IMR-90 (cell line): Measurements from ENCODE around the gene BMP10. TPM values are rescaled to one million over a fixed set of nuclear protein-coding genes. Genes with fewer than 3 reads are reported as not detected.

ENCODE experiments used
- ATAC-seq: fragments of 200-7000 bp; cut with Tn5 transposase; 2 replicates; pipeline ENCODE4 v1.9.1; 2020; ENCODE audit warnings: low read depth, mild to moderate bottlenecking, moderate library complexity
- BruUV-seq: library from RNA; stranded (reverse); fragments of 400-500 nt; replicated peaks from 2 replicates; lab custom pipeline; 2021; lab: Mats Ljungman, UMichigan
- CTCF ChIA-PET: fragments of 300-600 bp; formaldehyde crosslinking; extraction: SDS; loops from one replicate; lab custom pipeline; 2021; ENCODE audit warnings: antibody characterized with exemption; lab: Yijun Ruan, JAX
- POLR2A ChIA-PET: fragments of 300-600 bp; sonication (Branson Sonifier 250); formaldehyde crosslinking; loops from one replicate; lab custom pipeline; 2022; ENCODE audit warnings: antibody characterized with exemption; ENCODE audit not compliant: unreplicated experiment; lab: Charles Lee
- DNase-seq: peaks from one replicate; pipeline ENCODE4 v3.0.0; 2013
- H2AFZ ChIP-seq: replicated peaks from 2 replicates; pipeline ENCODE3; 2013; ENCODE audit warnings: low read length, mild to moderate bottlenecking; ENCODE audit not compliant: poor library complexity
- H2AK5ac ChIP-seq: 2 replicates; pipeline ENCODE4 v1.6.1; 2013; ENCODE audit warnings: low read depth, low read length, inconsistent platforms
- H2AK9ac ChIP-seq: replicated peaks from 2 replicates; pipeline ENCODE3; 2013; ENCODE audit warnings: mild to moderate bottlenecking, low read depth, low read length, moderate library complexity; ENCODE audit not compliant: poor library complexity
- H2BK120ac ChIP-seq: 2 replicates; pipeline ENCODE4 v1.6.1; 2013; ENCODE audit warnings: low read depth, low read length, inconsistent platforms
- H2BK15ac ChIP-seq: 3 replicates; pipeline ENCODE4 v1.6.1; 2013; ENCODE audit warnings: low read depth, low read length, inconsistent platforms
- H2BK20ac ChIP-seq: 2 replicates; pipeline ENCODE4 v1.6.1; 2013; ENCODE audit warnings: low read depth, mild to moderate bottlenecking, inconsistent platforms, low read length, moderate library complexity
- H2BK5ac ChIP-seq: 2 replicates; pipeline ENCODE4 v1.6.1; 2013; ENCODE audit warnings: mild to moderate bottlenecking, low read depth, low read length, inconsistent platforms; ENCODE audit not compliant: poor library complexity, severe bottlenecking
- H3K14ac ChIP-seq: replicated peaks from 2 replicates; pipeline ENCODE4 v1.6.1; 2013; ENCODE audit warnings: low read depth, low read length, inconsistent platforms
- H3K18ac ChIP-seq: 2 replicates; pipeline ENCODE4 v1.6.1; 2013; ENCODE audit warnings: low read depth, low read length, control low read depth
- H3K23ac ChIP-seq: 2 replicates; pipeline ENCODE4 v1.6.1; 2013; ENCODE audit warnings: low read depth, low read length, inconsistent platforms
- H3K27ac ChIP-seq: 2 replicates; pipeline ENCODE4 v1.5.1; 2013; ENCODE audit warnings: mild to moderate bottlenecking, control low read depth, low read length; ENCODE audit not compliant: insufficient read depth
- H3K27me3 ChIP-seq: 2 replicates; pipeline ENCODE4 v1.6.1; 2013; ENCODE audit warnings: low read length; ENCODE audit not compliant: control insufficient read depth, insufficient read depth
- H3K36me3 ChIP-seq: 2 replicates; pipeline ENCODE4 v1.6.1; 2013; ENCODE audit warnings: low read length, mixed read lengths; ENCODE audit not compliant: control insufficient read depth, insufficient read depth
- H3K4ac ChIP-seq: 2 replicates; pipeline ENCODE4 v1.6.1; 2013; ENCODE audit warnings: low read depth, low read length, inconsistent platforms
- H3K4me1 ChIP-seq: 2 replicates; pipeline ENCODE4 v1.6.1; 2013; ENCODE audit warnings: low read length, mixed read lengths; ENCODE audit not compliant: control insufficient read depth, insufficient read depth
- H3K4me2 ChIP-seq: 2 replicates; pipeline ENCODE4 v1.6.1; 2013; ENCODE audit warnings: low read depth, mild to moderate bottlenecking, control low read depth, low read length, moderate library complexity
- H3K4me3 ChIP-seq: 2 replicates; pipeline ENCODE4 v1.5.1; 2013; ENCODE audit warnings: low read depth, mild to moderate bottlenecking, control low read depth, low read length, moderate library complexity; ENCODE audit not compliant: insufficient read depth
- H3K56ac ChIP-seq: 2 replicates; pipeline ENCODE4 v1.6.1; 2013; ENCODE audit warnings: low read length, inconsistent platforms; ENCODE audit not compliant: insufficient read depth; ENCODE audit errors: extremely low read depth
- H3K79me1 ChIP-seq, 2 experiments: 2 replicates each; pipeline ENCODE4 v1.6.1; 2013; ENCODE audit warnings: low read length in 2 of 2, inconsistent platforms in 1 of 2, low read depth in 1 of 2
- H3K9ac ChIP-seq: 2 replicates; pipeline ENCODE4 v1.6.1; 2013; ENCODE audit warnings: low read depth, low read length, control low read depth
- H3K9me1 ChIP-seq: 2 replicates; pipeline ENCODE4 v1.6.1; 2013; ENCODE audit warnings: low read length, inconsistent platforms; ENCODE audit not compliant: insufficient read depth
- H3K9me3 ChIP-seq: 2 replicates; pipeline ENCODE4 v1.6.1; 2013; ENCODE audit warnings: low read length; ENCODE audit not compliant: control insufficient read depth, insufficient read depth
- H4K20me1 ChIP-seq: 2 replicates; pipeline ENCODE4 v1.6.1; 2013; ENCODE audit warnings: low read length, inconsistent platforms; ENCODE audit not compliant: insufficient read depth
- H4K5ac ChIP-seq: 2 replicates; pipeline ENCODE4 v1.6.1; 2013; ENCODE audit warnings: mild to moderate bottlenecking, low read depth, low read length, control low read depth
- H4K8ac ChIP-seq, 2 experiments: 2 replicates each; pipeline ENCODE4 v1.6.1; 2013; ENCODE audit warnings: low read depth in 2 of 2, low read length in 2 of 2, control low read depth in 1 of 2, inconsistent platforms in 1 of 2
- H4K91ac ChIP-seq: 2 replicates; pipeline ENCODE4 v1.6.1; 2013; ENCODE audit warnings: low read depth, low read length, inconsistent platforms; ENCODE audit not compliant: insufficient read depth
- BHLHE40 ChIP-seq: fragments of 150-350 bp; IDR thresholded peaks from 2 replicates; pipeline ENCODE4 v1.6.1; 2016; ENCODE audit warnings: mild to moderate bottlenecking, low read depth, low read length
- CEBPB ChIP-seq: IDR thresholded peaks from 2 replicates; pipeline ENCODE4 v1.6.1; 2012; ENCODE audit warnings: low read depth, low read length, improper control_type of control experiment
- CHD1 ChIP-seq: IDR thresholded peaks from 2 replicates; pipeline ENCODE4 v1.6.1; 2012; ENCODE audit warnings: low read depth, low read length, improper control_type of control experiment
- FOS ChIP-seq: fragments of 150-350 bp; IDR thresholded peaks from 2 replicates; pipeline ENCODE4 v1.6.1; 2016; ENCODE audit warnings: low read depth, low read length
- MAFK ChIP-seq: IDR thresholded peaks from 2 replicates; pipeline ENCODE4 v1.6.1; 2012; ENCODE audit warnings: low read depth, low read length, improper control_type of control experiment
- MXI1 ChIP-seq: IDR thresholded peaks from 2 replicates; pipeline ENCODE4 v1.6.1; 2012; ENCODE audit warnings: low read depth, mild to moderate bottlenecking, low read length, moderate library complexity, borderline replicate concordance
- NFE2L2 ChIP-seq: fragments of 150-350 bp; IDR thresholded peaks from 2 replicates; pipeline ENCODE4 v1.6.1; 2016; ENCODE audit warnings: low read depth, mild to moderate bottlenecking, low read length
- POLR2A ChIP-seq: IDR thresholded peaks from 2 replicates; pipeline ENCODE4 v1.6.1; 2012; ENCODE audit warnings: mild to moderate bottlenecking, low read depth, low read length
- RCOR1 ChIP-seq: IDR thresholded peaks from 2 replicates; pipeline ENCODE4 v1.6.1; 2012; ENCODE audit warnings: mild to moderate bottlenecking, low read length, improper control_type of control experiment; ENCODE audit not compliant: insufficient replicate concordance
- RFX5 ChIP-seq: IDR thresholded peaks from 2 replicates; pipeline ENCODE4 v1.8.0; 2012; ENCODE audit warnings: low read depth, mild to moderate bottlenecking, low read length, moderate library complexity
- SMC3 ChIP-seq: fragments of 150-350 bp; IDR thresholded peaks from 2 replicates; pipeline ENCODE4 v1.6.1; 2016; ENCODE audit warnings: low read depth, mild to moderate bottlenecking, antibody characterized with exemption, low read length, moderate library complexity
- WGBS, 2 experiments: methylation state at CpG; one replicate each; pipeline versions ENCODE4 v1.1.5 to v1.1.7; 2013; ENCODE audit warnings: missing lambda C conversion rate in 2 of 2; ENCODE audit not compliant: insufficient read length in 1 of 2; ENCODE audit errors: extremely low coverage in 2 of 2; 5-methylcytosine and 5-hydroxymethylcytosine counted together
- dilution Hi-C: fragments of 300-500 bp; cut with HindIII; formaldehyde crosslinking; loops from one replicate; pipeline ENCODE4 v1.14.3; 2018; ENCODE audit warnings: low sequenced_read_pairs; ENCODE audit not compliant: unreplicated experiment
- in situ Hi-C: fragments of 300-500 bp; cut with MboI; formaldehyde crosslinking; loops from 3 replicates; pipeline ENCODE4 v1.14.3; 2019; ENCODE audit warnings: low sequenced_read_pairs, inconsistent platforms, mixed read lengths
- intact Hi-C: fragments of 100-400 bp; cut with micrococcal nuclease; formaldehyde crosslinking; loops from 2 replicates; pipeline ENCODE4 v1.10.0; 2022
- polyA plus RNA-seq, 3 experiments: library from polyadenylated mRNA; depleted of rRNA; stranded (reverse); fragments of >200 nt; gene quantifications; 2 replicates each; pipeline ENCODE4 v1.2.3, GENCODE V29; 2012; ENCODE audit warnings: low replicate concordance in 1 of 3
- total RNA-seq: library from RNA; depleted of rRNA; stranded (reverse); fragments of >200 nt; gene quantifications from 2 replicates; pipeline ENCODE4 v1.2.3, GENCODE V29; 2012
- TF ChIP-seq, protein P1 (sequence below): fragments of 150-350 bp; IDR thresholded peaks from 2 replicates; pipeline ENCODE4 v1.6.1; 2016; ENCODE audit warnings: low read depth, mild to moderate bottlenecking, low read length, moderate library complexity, borderline replicate concordance
- TF ChIP-seq, protein P2 (sequence below): conservative IDR thresholded peaks from 2 replicates; pipeline ENCODE4 v1.5.1; 2012; ENCODE audit warnings: mild to moderate bottlenecking, low read depth, low read length, improper control_type of control experiment

BMP10 gene
- total and polyA plus RNA-seq, 2 of the 4 experiments (the other 2 are of a cell fraction), result not detected

DNA sequence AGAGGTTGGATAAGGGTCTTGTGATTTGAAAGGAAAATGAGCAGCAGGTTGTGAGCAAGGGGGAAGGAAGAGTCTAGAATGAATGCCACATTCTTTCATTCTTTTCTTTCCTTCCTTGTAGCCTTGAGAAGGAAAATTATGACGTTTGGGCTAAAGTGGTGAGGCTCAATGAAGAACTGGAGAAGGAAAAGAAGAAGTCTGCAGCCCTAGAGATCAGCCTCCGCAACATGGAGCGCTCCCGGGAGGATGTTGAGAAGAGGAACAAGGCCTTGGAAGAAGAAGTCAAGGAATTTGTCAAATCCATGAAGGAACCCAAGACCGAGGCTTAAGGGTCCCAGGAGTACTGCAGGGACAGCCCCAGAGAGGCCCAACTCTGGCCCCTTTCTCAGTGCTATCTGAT lies 45.3 kb downstream of the BMP10 start:
- in situ Hi-C loops, result no loop called here
- Histone ChIP-seq H3K4ac (peak overlapping the region; percentile 44), H3K4me3 (no peak overlapping the region), H2BK5ac (no peak overlapping the region), H3K9me1 (peaks cover 15% of the 10 kb centered on the region), H3K18ac (no peak overlapping the region), H4K91ac (peak overlapping the region; percentile 31; the same call in 1 of the 2 replicates), H2BK15ac (peak overlapping the region; percentile 61; the same call in 1 of the 3 replicates), H2BK20ac (peak overlapping the region; percentile 63; the same call in 1 of the 2 replicates), H4K8ac (no peak overlapping the region), H2AFZ (no peak overlapping the region), H3K14ac (peak overlapping the region; percentile 16; the same call in 1 of the 2 replicates), H3K36me3 (no peaks in the 10 kb centered on the region), H3K27ac (no peak overlapping the region), H2AK9ac (peak overlapping the region; percentile 34), H3K27me3 (no peaks in the 10 kb centered on the region), H3K56ac (no peak overlapping the region), H3K23ac (no peak overlapping the region), H4K5ac (no peak overlapping the region; the same call in 1 of the 2 replicates), H4K20me1 (no peaks in the 10 kb centered on the region), H3K4me2 (no peak overlapping the region), H2BK120ac (peak overlapping the region; percentile 54), H2AK5ac (peak overlapping the region; percentile 48), H3K9me3 (no peaks in the 10 kb centered on the region), H3K79me1 (peaks cover 0 to 6% of the 10 kb centered on the region in 2 experiments; a peak in 1 of 4 replicates), H3K9ac (no peak overlapping the region), H3K4me1 (peaks cover 21% of the 10 kb centered on the region)
- BruUV-seq, result no TSS peak
- TF ChIP-seq CEBPB (no peak), SMC3 (no peak), CHD1 (no peak), POLR2A (no peak), RCOR1 (no peak), BHLHE40 (no peak), RFX5 (no peak), FOS (no peak), NFE2L2 (no peak), MXI1 (no peak), MAFK (no peak)
- TF ChIP-seq, protein P1, sequence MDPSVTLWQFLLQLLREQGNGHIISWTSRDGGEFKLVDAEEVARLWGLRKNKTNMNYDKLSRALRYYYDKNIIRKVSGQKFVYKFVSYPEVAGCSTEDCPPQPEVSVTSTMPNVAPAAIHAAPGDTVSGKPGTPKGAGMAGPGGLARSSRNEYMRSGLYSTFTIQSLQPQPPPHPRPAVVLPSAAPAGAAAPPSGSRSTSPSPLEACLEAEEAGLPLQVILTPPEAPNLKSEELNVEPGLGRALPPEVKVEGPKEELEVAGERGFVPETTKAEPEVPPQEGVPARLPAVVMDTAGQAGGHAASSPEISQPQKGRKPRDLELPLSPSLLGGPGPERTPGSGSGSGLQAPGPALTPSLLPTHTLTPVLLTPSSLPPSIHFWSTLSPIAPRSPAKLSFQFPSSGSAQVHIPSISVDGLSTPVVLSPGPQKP, result no peak
- TF ChIP-seq, protein P2, sequence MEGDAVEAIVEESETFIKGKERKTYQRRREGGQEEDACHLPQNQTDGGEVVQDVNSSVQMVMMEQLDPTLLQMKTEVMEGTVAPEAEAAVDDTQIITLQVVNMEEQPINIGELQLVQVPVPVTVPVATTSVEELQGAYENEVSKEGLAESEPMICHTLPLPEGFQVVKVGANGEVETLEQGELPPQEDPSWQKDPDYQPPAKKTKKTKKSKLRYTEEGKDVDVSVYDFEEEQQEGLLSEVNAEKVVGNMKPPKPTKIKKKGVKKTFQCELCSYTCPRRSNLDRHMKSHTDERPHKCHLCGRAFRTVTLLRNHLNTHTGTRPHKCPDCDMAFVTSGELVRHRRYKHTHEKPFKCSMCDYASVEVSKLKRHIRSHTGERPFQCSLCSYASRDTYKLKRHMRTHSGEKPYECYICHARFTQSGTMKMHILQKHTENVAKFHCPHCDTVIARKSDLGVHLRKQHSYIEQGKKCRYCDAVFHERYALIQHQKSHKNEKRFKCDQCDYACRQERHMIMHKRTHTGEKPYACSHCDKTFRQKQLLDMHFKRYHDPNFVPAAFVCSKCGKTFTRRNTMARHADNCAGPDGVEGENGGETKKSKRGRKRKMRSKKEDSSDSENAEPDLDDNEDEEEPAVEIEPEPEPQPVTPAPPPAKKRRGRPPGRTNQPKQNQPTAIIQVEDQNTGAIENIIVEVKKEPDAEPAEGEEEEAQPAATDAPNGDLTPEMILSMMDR, result no peak
- dilution Hi-C loops, result no loop called here
- ATAC-seq (no peak), DNase-seq (no peak)
- ChIA-PET POLR2A (no interaction called here), CTCF (no interaction called here)
- intact Hi-C loops, result no loop called here
- 86% methylated on average over 3 of the region's 5 CpGs; no CpG with 5 or more reads in 1 of the 2 experiments for WGBS, 2 experiments
